H1 (cell line): ENCODE data around the gene ZNF831. TPM values are rescaled to one million over a fixed set of nuclear protein-coding genes. Genes with fewer than 3 reads are reported as not detected.

Experiments
- CTCF ChIA-PET: fragments of 300-600 bp; sonication (Branson Sonifier 250); formaldehyde crosslinking; loops from one replicate; lab custom pipeline; 2021; ENCODE audit not compliant: partially characterized antibody; lab: Charles Lee
- POLR2A ChIA-PET: fragments of 300-600 bp; sonication (Branson Sonifier 250); formaldehyde crosslinking; loops from one replicate; lab custom pipeline; 2021; ENCODE audit warnings: inconsistent platforms; ENCODE audit not compliant: partially characterized antibody; lab: Charles Lee
- DNase-seq, 2 experiments: peaks; one replicate each; pipeline versions ENCODE4 v3.0.0 to v3.0.0-alpha.2; 2010 to 2022; ENCODE audit warnings: low spot score in 2 of 2, low read depth in 1 of 2, mixed read lengths in 1 of 2
- FAIRE-seq: peaks from 2 replicates; lab custom pipeline; 2011; peaks lifted over from hg19 to GRCh38; lab: Jason Lieb, UNC
- H2AFZ ChIP-seq: 2 replicates; pipeline ENCODE4 v1.8.1; 2012; ENCODE audit warnings: low read length, inconsistent platforms
- H2AK5ac ChIP-seq: 2 replicates; pipeline ENCODE4 v1.6.1; 2013; ENCODE audit warnings: low read depth, low read length
- H2BK120ac ChIP-seq: replicated peaks from 2 replicates; pipeline ENCODE3; 2013; ENCODE audit warnings: low read depth, low read length, inconsistent platforms
- H2BK12ac ChIP-seq: 2 replicates; pipeline ENCODE4 v1.6.1; 2013; ENCODE audit warnings: low read depth, low read length
- H2BK15ac ChIP-seq: 2 replicates; pipeline ENCODE4 v1.6.1; 2013; ENCODE audit warnings: low read length
- H2BK20ac ChIP-seq: 2 replicates; pipeline ENCODE4 v1.6.1; 2013; ENCODE audit warnings: low read length
- H2BK5ac ChIP-seq: 2 replicates; pipeline ENCODE4 v1.6.1; 2013; ENCODE audit warnings: low read depth, low read length
- H3K14ac ChIP-seq: 2 replicates; pipeline ENCODE4 v1.6.1; 2013; ENCODE audit warnings: inconsistent platforms; ENCODE audit not compliant: insufficient read length
- H3K18ac ChIP-seq: 2 replicates; pipeline ENCODE4 v1.6.1; 2013; ENCODE audit warnings: low read length; ENCODE audit errors: extremely low read depth
- H3K23ac ChIP-seq: 2 replicates; pipeline ENCODE4 v1.6.1; 2013; ENCODE audit warnings: inconsistent platforms; ENCODE audit not compliant: insufficient read length
- H3K23me2 ChIP-seq: 2 replicates; pipeline ENCODE4 v1.6.1; 2013; ENCODE audit warnings: low read depth, low read length
- H3K27ac ChIP-seq: 2 replicates; pipeline ENCODE4 v1.6.1; 2011; ENCODE audit warnings: low read depth, low read length, inconsistent platforms
- H3K27me3 ChIP-seq, 4 experiments: replicated peaks in 1 of 4; 1 replicate in 1 of 4; 2 replicates in 3 of 4; pipeline versions ENCODE4 v1.6.1 to v1.8.1; 2011 to 2013; ENCODE audit warnings: low read length in 3 of 4, mild to moderate bottlenecking in 3 of 4, inconsistent platforms in 2 of 4, mixed read lengths in 2 of 4, moderate library complexity in 1 of 4; ENCODE audit not compliant: control insufficient read depth in 3 of 4, insufficient read depth in 3 of 4; ENCODE audit errors: extremely low read depth in 1 of 4
- H3K36me3 ChIP-seq, 4 experiments: 2 replicates each; pipeline versions ENCODE4 v1.6.1 to v1.8.1; 2011 to 2013; ENCODE audit warnings: mild to moderate bottlenecking in 4 of 4, low read length in 3 of 4, moderate library complexity in 2 of 4, control low read depth in 1 of 4, inconsistent platforms in 1 of 4; ENCODE audit not compliant: insufficient read depth in 4 of 4, control insufficient read depth in 2 of 4
- H3K4ac ChIP-seq: replicated peaks from 2 replicates; pipeline ENCODE3; 2013; ENCODE audit warnings: low read length, low read depth, mixed read lengths, inconsistent platforms; ENCODE audit not compliant: insufficient read length
- H3K4me1 ChIP-seq, 4 experiments: replicated peaks in 1 of 4; 1 replicate in 1 of 4; 2 replicates in 3 of 4; pipeline versions ENCODE4 v1.6.1 to v1.8.1; 2011 to 2013; ENCODE audit warnings: low read length in 3 of 4, inconsistent platforms in 2 of 4, mixed read lengths in 1 of 4; ENCODE audit not compliant: insufficient read depth in 4 of 4, control insufficient read depth in 3 of 4
- H3K4me2 ChIP-seq, 2 experiments: 2 replicates each; pipeline versions ENCODE4 v1.6.1 to v1.8.1; 2011 to 2013; ENCODE audit warnings: low read depth in 2 of 2, low read length in 2 of 2, control low read depth in 1 of 2, inconsistent platforms in 1 of 2, mild to moderate bottlenecking in 1 of 2; ENCODE audit not compliant: insufficient read depth in 1 of 2
- H3K4me3 ChIP-seq, 4 experiments: fragments of 200-600, 300-600 bp in 1 of 4; sonication (generic), shearing (Covaris generic), sonication (Bioruptor Twin) in 1 of 4; 2 replicates each; pipeline versions ENCODE4 v1.5.1 to v1.8.1; 2011 to 2016; ENCODE audit warnings: low read length in 4 of 4, low read depth in 3 of 4, control low read depth in 2 of 4, inconsistent platforms in 2 of 4, mild to moderate bottlenecking in 2 of 4, mixed read lengths in 1 of 4, moderate library complexity in 1 of 4; ENCODE audit not compliant: insufficient read depth in 2 of 4; ENCODE audit errors: extremely low read depth in 1 of 4
- H3K56ac ChIP-seq: replicated peaks from 2 replicates; pipeline ENCODE3; 2013; ENCODE audit warnings: low read depth, mild to moderate bottlenecking, mixed read lengths, low read length, inconsistent platforms; ENCODE audit not compliant: insufficient read length
- H3K79me1 ChIP-seq: 2 replicates; pipeline ENCODE4 v1.6.1; 2013; ENCODE audit warnings: low read depth, low read length, control low read depth
- H3K79me2 ChIP-seq, 2 experiments: 2 replicates each; pipeline versions ENCODE4 v1.6.1 to v1.8.1; 2012 to 2013; ENCODE audit warnings: low read length in 2 of 2, mild to moderate bottlenecking in 2 of 2, inconsistent platforms in 1 of 2; ENCODE audit not compliant: insufficient read depth in 2 of 2, control insufficient read depth in 1 of 2
- H3K9ac ChIP-seq, 4 experiments: replicated peaks in 1 of 4; 1 replicate in 1 of 4; 2 replicates in 3 of 4; pipeline versions ENCODE4 v1.6.1 to v1.8.1; 2011 to 2013; ENCODE audit warnings: low read depth in 3 of 4, low read length in 3 of 4, control low read depth in 2 of 4, mild to moderate bottlenecking in 2 of 4, moderate library complexity in 2 of 4, inconsistent platforms in 1 of 4; ENCODE audit errors: extremely low read depth in 1 of 4
- H3K9me3 ChIP-seq, 2 experiments: 2 replicates each; pipeline versions ENCODE4 v1.6.1 to v1.8.1; 2012 to 2013; ENCODE audit warnings: mild to moderate bottlenecking in 2 of 2, moderate library complexity in 2 of 2, control low read depth in 1 of 2, inconsistent platforms in 1 of 2, low read depth in 1 of 2, low read length in 1 of 2, mixed read lengths in 1 of 2; ENCODE audit not compliant: insufficient read depth in 2 of 2
- H4K20me1 ChIP-seq, 2 experiments: replicated peaks in 1 of 2; 2 replicates each; pipeline versions ENCODE3 to v1.8.1; 2011 to 2013; ENCODE audit warnings: inconsistent platforms in 2 of 2, low read length in 2 of 2, mild to moderate bottlenecking in 1 of 2; ENCODE audit not compliant: insufficient read depth in 2 of 2, control insufficient read depth in 1 of 2
- H4K5ac ChIP-seq: 2 replicates; pipeline ENCODE4 v1.6.1; 2013; ENCODE audit warnings: low read length, low read depth, mixed read lengths, inconsistent platforms; ENCODE audit not compliant: insufficient read length
- H4K8ac ChIP-seq: 2 replicates; pipeline ENCODE4 v1.8.0; 2013; ENCODE audit warnings: mild to moderate bottlenecking, moderate library complexity, low read length, inconsistent platforms; ENCODE audit not compliant: insufficient read depth; ENCODE audit errors: extremely low read depth
- H4K91ac ChIP-seq: replicated peaks from 2 replicates; pipeline ENCODE3; 2013; ENCODE audit warnings: low read length, mixed read lengths, inconsistent platforms; ENCODE audit not compliant: insufficient read length
- KDM1A ChIP-seq: fragments of 200-600, 300-600 bp; sonication (generic); IDR thresholded peaks from 2 replicates; pipeline ENCODE4 v1.7.1; 2016; ENCODE audit warnings: mild to moderate bottlenecking, low read length, borderline replicate concordance
- MAX ChIP-seq: IDR thresholded peaks from 2 replicates; pipeline ENCODE4 v1.6.1; 2012; ENCODE audit warnings: inconsistent platforms
- SP1 ChIP-seq: IDR thresholded peaks from 2 replicates; pipeline ENCODE4 v1.6.1; 2011; ENCODE audit warnings: low read depth, low read length
- WGBS, 2 experiments: shearing (Covaris generic) in 1 of 2; methylation state at CpG; one replicate each; pipeline versions ENCODE4 v1.1.6 to v1.1.7; 2013 to 2015; ENCODE audit warnings: low lambda C conversion rate in 2 of 2, mixed read lengths in 2 of 2, inconsistent platforms in 1 of 2, low coverage in 1 of 2, missing lambda C conversion rate in 1 of 2; ENCODE audit not compliant: insufficient replicate concordance in 2 of 2, insufficient coverage in 1 of 2, insufficient read length in 1 of 2; ENCODE audit errors: extremely low coverage in 1 of 2, missing lambda C conversion rate in 1 of 2; 5-methylcytosine and 5-hydroxymethylcytosine counted together
- polyA plus RNA-seq, 7 experiments: library from polyadenylated mRNA; depleted of rRNA in 3 of 7; stranded (reverse) in 5 of 7; unstranded in 2 of 7; fragments of >200 nt in 5 of 7; fragments of 200-250 nt in 2 of 7; gene quantifications; 1 replicate in 5 of 7; 2 replicates in 1 of 7; 4 replicates in 1 of 7; pipeline versions ENCODE4 v1.2.1 to v1.2.3, GENCODE V29; 2011 to 2013; ENCODE audit warnings: missing spikeins in 2 of 7, mixed read lengths in 2 of 7
- total RNA-seq: library from RNA; stranded (reverse); fragmentation: NEBNext Ultra II Directional; extraction: Animal tissue kit (Norgen Biotek cat#: 25700); gene quantifications from 2 replicates; pipeline ENCODE4 v1.2.1, GENCODE V29; 2021

ZNF831 gene
- total and polyA plus RNA-seq, 2 of the 8 experiments (the other 6 are each of a cell fraction or from before 2014, with no cell fraction given) = not detected

- no peak overlapping the region for H3K56ac ChIP-seq
- TF ChIP-seq MAX (peak; percentile 29; the same call in 1 of the 2 replicates), SP1 (no peak), KDM1A (peak; percentile 74; the same call in 1 of the 2 replicates)
- no peaks in the 10 kb centered on the region for H3K79me2 ChIP-seq
- no peak for DNase-seq
- H2BK120ac ChIP-seq = peak overlapping the region; percentile 7
- H4K91ac ChIP-seq = no peak overlapping the region
- H3K4me2 ChIP-seq = peak overlapping the region; percentile 44; a peak in 2 of 4 replicates
- H2BK20ac ChIP-seq = no peak overlapping the region
- no peak overlapping the region for H4K8ac ChIP-seq
- peak overlapping the region in 1 of 4 experiments; percentile 38; a peak in 2 of 7 replicates for H3K9ac ChIP-seq
- H3K23me2 ChIP-seq = no peaks in the 10 kb centered on the region
- H3K27me3 ChIP-seq = no peaks in the 10 kb centered on the region
- peaks cover 0 to 9% of the 10 kb centered on the region in 2 experiments; a peak in 2 of 4 replicates for H3K9me3 ChIP-seq
- no peak overlapping the region for H3K18ac ChIP-seq
- no peak overlapping the region for H3K4me3 ChIP-seq
- no peak overlapping the region for H3K14ac ChIP-seq
- no peaks in the 10 kb centered on the region for H4K20me1 ChIP-seq
- H3K27ac ChIP-seq = peak overlapping the region; percentile 52
- peak overlapping the region; percentile 7 for H2BK12ac ChIP-seq
- 47% methylated on average over 8 of the region's 8 CpGs; no CpG with 5 or more reads in 1 of the 2 experiments for WGBS, 2 experiments
- no peak overlapping the region for H4K5ac ChIP-seq
- ChIA-PET CTCF (interaction anchor here (0.8 to 2.6 kb wide), 8 partner anchors 10 to 259 kb away, joined by 3 to 9 read pairs (median 4); no protein-coding TSS in a partner anchor), POLR2A (interaction anchor here (1.6 kb wide), 1 partner anchor 17 kb away, joined by 4 read pairs; no protein-coding TSS in a partner anchor)
- peak overlapping the region; percentile 53; the same call in 1 of the 2 replicates for H2BK5ac ChIP-seq
- H2AFZ ChIP-seq = no peak overlapping the region
- H3K36me3 ChIP-seq = no peaks in the 10 kb centered on the region
- no peak overlapping the region for H3K4ac ChIP-seq
- peaks cover 4 to 21% (median 19%) of the 10 kb centered on the region in 4 experiments for H3K4me1 ChIP-seq
- H2AK5ac ChIP-seq = 0 out of 2 replicates have a peak overlapping the region, but pooled peaks have one; percentile 11
- H3K79me1 ChIP-seq = no peaks in the 10 kb centered on the region
- H3K23ac ChIP-seq = no peak overlapping the region
- no peak for FAIRE-seq
- no peak overlapping the region for H2BK15ac ChIP-seq
These were observed 41.7 kb upstream of the ZNF831 start for GRCh38 chr20:59121714-59122565.
